NCI-H2227 (cell line): ENCODE measurements around the gene TBC1D3D.
"Not testable (repeated sequence)": the region's sequence is repeated elsewhere in the genome, so short reads cannot be mapped to it uniquely, and the experiment has no call there.

Experiments
- DNase-seq: peaks from one replicate; lab custom pipeline; 2025; ENCODE audit not compliant: unreplicated experiment; lab: John Stamatoyannopoulos, UW

The TBC1D3D gene

GRCh38 chr17:38003676-38004075 lies at the start of gene TBC1D3D:
Gene TBC1D3D (plus strand): TSS chr17:38003976. CDS start chr17:38005561, 1,585 bp downstream.
- DNase-seq: not testable (repeated sequence)

GRCh38 chr17:37988960-37989359 lies 14.8 kb upstream of the TBC1D3D start, which contains the start of gene TBC1D3L:
Gene TBC1D3L (minus strand): TSS chr17:37989060. CDS start chr17:37987520, 1,540 bp downstream.
- not testable (repeated sequence) for DNase-seq
